NCI-H2107 treated with DMSO at 0.1 percent for 48 hours (cell line): Measurements from ENCODE around the gene SPATS2.
"Not testable (repeated sequence)": the region's sequence is repeated elsewhere in the genome, so short reads cannot be mapped to it uniquely, and the experiment has no call there.

Source experiments
- DNase-seq: peaks from one replicate; lab custom pipeline; 2025; ENCODE audit not compliant: unreplicated experiment; lab: John Stamatoyannopoulos, UW

SPATS2 gene

GRCh38 chr12:49509681-49510080, 142.4 kb downstream of the SPATS2 start:
- DNase-seq: not testable (repeated sequence)

GRCh38 chr12:49511410-49511809, 144.1 kb downstream of the SPATS2 start:
- no peak for DNase-seq

- DNase-seq: no peak
Measured at GRCh38 chr12:49512546-49512945, 145.3 kb downstream of the SPATS2 start.

- DNase-seq: no peak
Measured at GRCh38 chr12:49515266-49515665, 148.0 kb downstream of the SPATS2 start.

- no peak for DNase-seq
Measured at GRCh38 chr12:49518914-49519573, 151.8 kb downstream of the SPATS2 start.

GRCh38 chr12:49519574-49519936, 152.3 kb downstream of the SPATS2 start:
- DNase-seq: no peak

GRCh38 chr12:49521389-49521788, 154.1 kb downstream of the SPATS2 start:
- no peak for DNase-seq

GRCh38 chr12:49524660-49525324, 157.5 kb downstream of the SPATS2 start:
- no peak for DNase-seq

GRCh38 chr12:49525942-49526341, 158.7 kb downstream of the SPATS2 start:
- DNase-seq: no peak

- DNase-seq: peak; percentile 100
Measured at GRCh38 chr12:49527361-49528130, 160.3 kb downstream of the SPATS2 start.

- DNase-seq: no peak
Measured at GRCh38 chr12:49529414-49529813, 162.2 kb downstream of the SPATS2 start.

- DNase-seq: no peak
Measured at GRCh38 chr12:49531745-49532144, 164.5 kb downstream of the SPATS2 start.

GRCh38 chr12:49533331-49533730, 166.1 kb downstream of the SPATS2 start:
- no peak for DNase-seq

- DNase-seq: not testable (repeated sequence)
Measured at GRCh38 chr12:49534122-49534521, 166.9 kb downstream of the SPATS2 start.

- DNase-seq: no peak
Measured at GRCh38 chr12:49534731-49535278, 167.5 kb downstream of the SPATS2 start.

- no peak for DNase-seq
Measured at GRCh38 chr12:49535921-49536525, 168.8 kb downstream of the SPATS2 start.

GRCh38 chr12:49536526-49537071, 169.3 kb downstream of the SPATS2 start:
- no peak for DNase-seq

GRCh38 chr12:49537231-49537751, 170.0 kb downstream of the SPATS2 start:
- DNase-seq: no peak

- peak; percentile 60 for DNase-seq
Measured at GRCh38 chr12:49537752-49538509, 170.7 kb downstream of the SPATS2 start.
